GM21423 (cell line): ENCODE data around the gene HSD17B12.

Experiments
- ATAC-seq: cut with Tn5 transposase; IDR thresholded peaks from one replicate; pipeline ENCODE4 v1.9.1; 2021; ENCODE audit warnings: mild to moderate bottlenecking, moderate library complexity; ENCODE audit not compliant: unreplicated experiment

Gene HSD17B12

DNA sequence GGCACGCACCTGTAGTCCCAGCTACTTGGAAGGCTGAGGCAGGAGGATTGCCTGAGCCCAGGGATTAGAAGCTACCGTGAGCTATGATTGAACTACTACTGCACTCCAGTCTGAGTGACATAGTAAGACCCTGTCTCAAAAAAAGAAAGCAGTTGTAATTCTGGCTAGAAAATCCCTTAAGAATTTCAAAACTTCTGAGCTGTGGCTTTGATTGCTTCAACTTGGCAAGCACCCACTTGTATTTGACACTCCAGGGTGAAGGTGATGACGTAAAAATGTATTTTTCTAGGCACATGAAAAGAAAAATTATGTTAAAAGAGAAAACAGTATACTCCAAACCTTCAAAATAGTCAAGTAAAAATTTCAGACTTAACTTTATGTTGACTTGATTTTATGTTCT lies 176.5 kb downstream of the HSD17B12 start:
- no peak for ATAC-seq

DNA sequence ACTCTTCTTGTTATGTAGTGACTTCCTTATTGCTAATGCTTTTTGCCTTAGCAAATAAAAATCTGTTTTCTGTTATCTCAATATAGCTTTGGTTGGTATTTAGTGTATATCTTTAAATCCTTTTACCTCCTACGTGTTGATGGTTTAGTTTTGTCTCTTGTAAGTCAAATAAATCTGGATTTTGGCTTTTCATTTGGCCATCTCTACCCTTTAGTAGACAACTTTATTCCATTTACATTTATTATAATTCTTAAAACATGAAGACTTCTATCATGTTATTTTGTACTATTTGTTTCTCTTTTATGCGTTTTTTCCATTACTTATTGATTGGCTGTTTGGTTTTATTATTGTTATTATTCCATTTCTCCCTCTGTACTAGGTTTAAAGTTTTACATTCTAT lies 180.6 kb downstream of the HSD17B12 start:
- ATAC-seq, result no peak

DNA sequence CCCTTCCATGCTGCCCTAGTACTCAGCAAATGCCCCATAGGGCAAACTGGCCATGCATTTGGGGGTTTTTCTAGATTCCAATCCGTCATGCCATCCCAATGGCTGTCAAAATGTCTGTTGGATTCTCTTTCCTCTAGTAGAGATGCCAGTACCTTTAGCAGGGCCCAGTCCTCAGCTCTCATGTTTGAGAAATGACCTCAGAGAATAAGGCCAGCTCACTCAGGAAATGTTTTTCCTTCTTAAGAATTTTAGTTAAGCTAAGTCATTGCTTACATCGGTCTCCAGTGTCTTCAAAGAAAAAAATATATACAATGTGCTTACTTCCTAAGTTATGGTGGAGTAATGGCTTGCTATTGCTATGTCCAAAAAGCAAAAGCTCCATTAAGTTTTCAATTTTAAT lies 186.0 kb downstream of the HSD17B12 start:
- no peak for ATAC-seq

DNA sequence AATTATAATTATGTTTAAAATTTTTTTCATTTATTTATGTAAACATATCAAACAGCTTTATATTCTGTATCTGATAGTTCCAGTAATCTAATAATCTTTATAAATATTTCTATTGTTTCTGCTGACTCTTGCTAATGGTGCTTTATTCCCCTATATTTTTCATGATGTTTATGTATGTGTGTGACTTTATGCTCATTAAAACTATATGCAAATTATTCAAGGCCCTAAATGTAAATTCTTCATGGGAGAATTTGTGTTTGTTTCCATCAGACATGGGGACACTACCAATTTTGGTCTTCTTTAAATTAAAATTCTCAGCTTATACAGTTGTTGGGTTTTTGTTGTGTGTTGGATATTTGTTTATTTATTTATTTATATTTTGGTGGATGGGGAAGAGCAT lies 186.4 kb downstream of the HSD17B12 start:
- no peak for ATAC-seq

DNA sequence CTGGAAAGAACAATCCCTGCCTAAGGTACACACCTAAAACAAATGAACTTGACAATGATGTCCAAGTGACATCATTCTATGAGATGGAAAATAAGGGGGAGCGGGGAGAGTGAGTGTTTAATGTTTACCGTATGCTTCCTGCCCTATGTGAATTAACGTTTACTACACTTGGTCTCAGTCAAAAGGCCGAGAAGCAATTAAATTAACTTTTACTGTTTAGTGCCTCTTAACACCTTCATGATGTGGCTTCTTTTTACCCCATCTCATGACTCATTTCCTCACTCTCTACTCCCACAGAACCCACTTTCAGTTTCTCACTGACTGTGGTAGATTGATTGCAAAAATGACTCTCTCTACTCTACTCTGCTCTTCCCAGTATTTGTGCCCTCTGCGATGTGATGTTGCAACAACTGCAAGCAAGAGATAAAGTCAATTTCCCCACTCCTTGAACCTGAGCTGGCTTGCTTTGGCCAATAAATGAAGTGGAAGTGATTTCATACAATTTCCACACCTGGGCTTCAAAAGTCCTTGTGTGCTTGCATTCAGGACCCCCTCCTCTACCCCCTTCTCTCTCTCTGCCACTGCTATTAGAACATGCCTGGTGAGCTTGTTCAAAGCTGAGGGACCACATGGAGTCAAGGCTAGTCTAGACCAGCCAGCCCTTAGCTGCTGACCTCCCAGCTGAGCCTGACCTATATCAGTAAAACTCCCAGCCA lies 188.5 kb downstream of the HSD17B12 start:
- peak; percentile 99 for ATAC-seq

DNA sequence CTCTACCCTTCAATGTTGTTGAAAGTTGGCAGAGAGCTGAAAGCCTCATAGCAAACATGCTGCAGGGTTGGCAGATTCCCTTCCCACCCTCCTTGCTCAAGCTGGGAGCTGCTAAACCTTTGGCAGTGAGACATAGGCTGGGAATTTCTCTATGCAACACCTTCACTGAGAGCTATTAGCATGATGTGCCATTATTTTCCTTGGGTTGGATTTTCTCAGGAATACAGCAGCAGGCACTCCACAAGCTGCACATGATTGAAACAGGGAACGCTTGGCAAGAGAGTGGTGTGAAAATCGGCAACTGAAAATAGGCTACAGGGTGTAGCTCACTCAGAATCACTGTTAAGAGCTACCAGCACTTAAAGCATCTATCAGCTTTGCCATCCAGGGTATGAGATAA lies 190.5 kb downstream of the HSD17B12 start:
- no peak for ATAC-seq

- ATAC-seq, result no peak
Observed at GRCh38 chr11:43872995-43873394, 192.5 kb downstream of the HSD17B12 start.

- ATAC-seq, result no peak
Observed at GRCh38 chr11:43874078-43874477, 193.5 kb downstream of the HSD17B12 start.

DNA sequence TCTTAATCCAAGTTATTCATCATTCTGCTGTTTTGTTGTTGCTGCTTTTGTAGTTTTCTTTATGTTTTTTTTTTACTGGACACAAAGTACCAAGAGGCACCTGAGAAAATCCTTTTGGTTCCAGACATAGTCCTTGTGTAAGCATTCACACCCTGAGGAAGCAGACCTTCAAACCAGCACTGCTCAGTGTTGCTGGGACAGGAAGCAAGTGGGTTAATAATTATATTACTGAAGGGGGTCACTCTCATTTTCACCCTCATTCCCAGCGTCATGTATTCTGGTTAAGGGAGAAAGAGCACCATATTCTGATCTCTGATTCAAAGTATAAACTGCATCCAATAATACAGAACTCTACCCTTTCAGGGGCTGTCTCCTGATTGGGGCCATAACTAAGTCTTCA lies 194.2 kb downstream of the HSD17B12 start:
- ATAC-seq, result peak; percentile 90

GRCh38 chr11:43879789-43880639 lies 199.5 kb downstream of the HSD17B12 start:
- peak; percentile 3 for ATAC-seq

- ATAC-seq, result peak; percentile 98
Observed at GRCh38 chr11:43880640-43881159, 200.2 kb downstream of the HSD17B12 start, which contains the start of gene ALKBH3. TSS of gene ALKBH3 (plus strand) at chr11:43880831. CDS start at chr11:43882653, 1,822 bp downstream.

DNA sequence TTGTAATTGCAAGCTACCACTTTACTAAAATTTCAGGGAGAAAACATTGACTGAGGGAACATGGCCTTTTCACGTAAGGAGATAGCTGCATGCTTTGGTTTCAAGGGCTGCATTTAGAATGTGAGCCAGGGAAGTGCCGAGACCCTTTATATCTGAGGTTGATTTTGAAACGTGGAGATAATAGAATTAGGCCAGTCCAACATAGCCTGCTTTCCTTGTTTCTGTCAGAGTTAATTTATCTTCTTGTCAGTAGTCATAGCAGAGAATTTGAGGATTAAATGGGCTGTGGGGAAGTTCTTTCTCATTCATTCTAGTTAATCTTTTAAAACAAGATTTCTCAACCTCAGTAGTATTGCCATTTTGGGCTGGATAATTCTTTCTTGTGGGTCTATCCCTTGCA lies 212.3 kb downstream of the HSD17B12 start:
- no peak for ATAC-seq

- no peak for ATAC-seq
Observed at GRCh38 chr11:43894546-43894945, 214.0 kb downstream of the HSD17B12 start.

- no peak for ATAC-seq
Observed at GRCh38 chr11:43895601-43896000, 215.1 kb downstream of the HSD17B12 start.

GRCh38 chr11:43898574-43898973 lies 218.0 kb downstream of the HSD17B12 start:
- no peak for ATAC-seq

DNA sequence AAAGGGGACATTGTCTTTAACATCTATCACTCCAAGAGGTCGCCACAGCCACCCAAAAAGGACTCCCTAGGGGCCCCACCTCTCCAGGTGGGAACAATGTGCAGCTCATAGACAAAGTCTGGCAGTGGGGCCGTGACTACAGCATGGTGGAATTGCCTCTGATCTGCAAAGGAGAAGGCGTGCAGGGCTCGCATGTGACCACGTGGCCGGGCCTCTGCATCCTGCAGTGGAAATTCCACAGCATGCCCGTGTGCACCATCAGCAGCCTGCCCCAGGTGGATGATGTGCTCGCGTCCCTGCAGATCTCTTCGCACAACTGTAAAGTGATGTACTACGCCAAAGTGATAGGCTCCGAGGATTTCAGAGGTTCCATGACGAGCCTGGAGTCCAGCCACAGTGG lies 218.6 kb downstream of the HSD17B12 start:
- no peak for ATAC-seq

DNA sequence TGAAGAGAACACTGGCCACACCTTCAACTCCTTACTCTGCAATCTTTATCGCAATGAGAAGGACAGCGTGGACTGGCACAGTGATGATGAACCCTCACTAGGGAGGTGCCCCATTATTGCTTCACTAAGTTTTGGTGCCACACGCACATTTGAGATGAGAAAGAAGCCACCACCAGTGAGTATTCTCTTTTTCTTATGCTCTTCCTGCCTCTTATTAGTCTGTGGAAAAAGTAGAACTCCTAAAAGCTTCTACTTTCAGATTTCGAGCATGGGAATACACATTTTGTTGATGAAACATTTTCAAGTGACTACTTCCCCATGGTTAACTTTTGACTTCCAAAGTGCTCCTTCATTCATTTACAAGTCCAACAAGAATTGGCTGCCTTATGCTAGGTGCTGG lies 221.0 kb downstream of the HSD17B12 start:
- no peak for ATAC-seq

GRCh38 chr11:43903078-43903477 lies 222.5 kb downstream of the HSD17B12 start:
- no peak for ATAC-seq

GRCh38 chr11:43903969-43904368 lies 223.4 kb downstream of the HSD17B12 start:
- ATAC-seq, result no peak

DNA sequence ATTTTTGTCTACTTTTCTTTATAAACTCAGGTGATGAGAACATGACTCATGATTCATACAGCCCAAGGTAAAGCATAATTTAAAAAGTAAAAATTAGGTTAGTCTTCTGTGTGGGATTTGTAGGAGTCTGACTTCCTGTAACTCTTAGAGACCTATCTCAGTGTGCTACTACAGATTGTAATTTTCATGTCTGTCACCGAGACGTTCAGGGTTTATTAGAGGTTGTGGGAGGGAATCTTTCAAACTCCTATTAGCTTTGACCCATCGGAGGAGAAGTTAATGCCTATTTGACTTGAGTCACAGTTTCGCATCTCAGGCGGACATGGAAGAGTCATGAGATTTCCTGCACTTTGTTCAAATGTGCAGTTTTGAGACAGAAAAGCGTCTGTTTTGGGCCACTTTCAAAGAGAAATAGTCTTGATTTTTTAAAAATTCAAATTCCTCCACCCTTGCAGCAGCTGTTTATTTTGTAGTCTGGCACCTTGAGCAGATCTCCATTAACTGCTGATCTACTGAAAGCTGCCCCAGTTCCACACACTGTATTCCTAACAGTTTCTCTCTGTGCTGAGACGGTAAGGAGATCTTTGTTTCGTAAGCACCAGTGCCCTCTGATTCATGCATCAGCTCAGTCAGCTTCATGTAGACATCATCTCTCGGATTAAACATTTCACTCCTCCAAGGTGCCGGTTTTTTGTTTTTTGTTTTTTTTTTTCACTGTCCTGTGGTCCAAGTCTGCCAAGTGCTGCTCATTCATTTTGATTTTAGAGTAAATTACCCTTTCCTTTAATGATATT lies 224.4 kb downstream of the HSD17B12 start:
- ATAC-seq, result no peak

DNA sequence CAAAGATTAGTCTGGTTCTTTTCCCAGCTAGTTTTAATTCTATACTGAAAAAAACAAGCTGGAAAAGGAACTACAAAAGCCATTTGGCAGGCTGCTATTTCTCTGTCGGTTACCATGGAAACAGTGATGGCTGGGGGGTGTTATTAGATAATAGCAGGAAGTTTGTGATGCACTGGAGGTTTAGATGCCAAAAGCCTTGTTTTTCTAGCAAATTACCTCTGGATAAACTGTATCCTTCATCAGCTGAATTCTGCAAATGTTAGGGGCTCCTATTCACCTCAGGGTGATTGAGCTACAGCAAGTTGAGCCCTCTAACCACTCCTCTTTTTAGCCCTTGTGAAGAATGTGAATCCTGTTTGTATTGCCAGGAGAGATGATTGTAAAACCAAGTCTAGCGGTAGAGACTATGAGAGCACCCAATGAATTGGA lies 225.3 kb downstream of the HSD17B12 start:
- no peak for ATAC-seq
